HEK293T (cell line): ENCODE measurements around the gene AKT3.

Source experiments
- ARNT ChIP-seq: fragments of 450-650 bp; IDR thresholded peaks from 2 replicates; pipeline ENCODE4 v1.6.1; 2017; ENCODE audit warnings: mild to moderate bottlenecking
- BHLHE40 ChIP-seq: fragments of 450-650 bp; IDR thresholded peaks from 2 replicates; pipeline ENCODE4 v1.6.1; 2016; ENCODE audit warnings: mild to moderate bottlenecking, moderate library complexity, borderline replicate concordance
- ELF4 ChIP-seq: fragments of 450-650 bp; IDR thresholded peaks from 2 replicates; pipeline ENCODE4 v1.6.1; 2017; ENCODE audit warnings: antibody characterized with exemption
- FOXA1 ChIP-seq: fragments of 450-650 bp; IDR thresholded peaks from 2 replicates; pipeline ENCODE4 v1.6.1; 2016; ENCODE audit warnings: mild to moderate bottlenecking
- FOXK2 ChIP-seq: fragments of 450-650 bp; IDR thresholded peaks from 2 replicates; pipeline ENCODE4 v1.6.1; 2016; ENCODE audit warnings: mild to moderate bottlenecking
- FOXM1 ChIP-seq: fragments of 450-650 bp; IDR thresholded peaks from 2 replicates; pipeline ENCODE4 v1.6.1; 2017; ENCODE audit warnings: mild to moderate bottlenecking, borderline replicate concordance
- HDGF ChIP-seq: fragments of 450-650 bp; IDR thresholded peaks from 2 replicates; pipeline ENCODE4 v1.6.1; 2017; ENCODE audit warnings: antibody characterized with exemption, borderline replicate concordance
- L3MBTL2 ChIP-seq: fragments of 450-650 bp; conservative IDR thresholded peaks from 2 replicates; pipeline ENCODE4 v1.6.1; 2016; ENCODE audit warnings: mild to moderate bottlenecking
- NFRKB ChIP-seq: fragments of 450-650 bp; IDR thresholded peaks from 2 replicates; pipeline ENCODE4 v1.6.1; 2016; ENCODE audit warnings: mild to moderate bottlenecking, moderate library complexity
- SP1 ChIP-seq: fragments of 450-650 bp; IDR thresholded peaks from 2 replicates; pipeline ENCODE4 v1.6.1; 2017
- SUZ12 ChIP-seq: fragments of 450-650 bp; IDR thresholded peaks from 2 replicates; pipeline ENCODE4 v1.6.1; 2016; ENCODE audit warnings: mild to moderate bottlenecking
- TARDBP ChIP-seq: fragments of 450-650 bp; IDR thresholded peaks from 2 replicates; pipeline ENCODE4 v1.6.1; 2016
- ZNF384 ChIP-seq: fragments of 450-650 bp; IDR thresholded peaks from 2 replicates; pipeline ENCODE4 v1.6.1; 2016
- TF ChIP-seq, protein P1 (sequence below): fragments of 450-650 bp; IDR thresholded peaks from 2 replicates; pipeline ENCODE4 v1.6.1; 2016

DNA sequence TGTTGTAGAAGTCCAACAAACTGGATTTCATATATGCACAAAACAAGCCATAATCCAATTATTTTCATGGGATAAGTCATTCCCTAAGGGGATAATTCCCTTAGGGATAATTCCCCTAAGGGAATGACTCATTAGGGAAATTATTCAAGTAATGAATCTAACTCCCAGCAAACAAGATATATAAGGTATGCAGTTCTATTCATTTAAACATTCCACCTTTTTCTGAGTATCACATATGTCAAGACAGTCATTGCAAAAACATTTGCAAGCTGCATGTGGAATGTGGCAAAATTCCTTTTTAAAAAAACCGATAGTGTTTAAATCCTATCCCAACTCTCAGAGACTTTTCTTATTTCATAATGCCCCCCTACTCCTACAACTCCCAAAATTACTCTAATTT is 131.2 kb downstream of the AKT3 start:
- TF ChIP-seq ELF4 (no peak), BHLHE40 (no peak), SP1 (no peak), ARNT (no peak), FOXK2 (no peak), ZNF384 (no peak), SUZ12 (no peak), FOXA1 (no peak), TARDBP (no peak), L3MBTL2 (no peak), HDGF (no peak), NFRKB (no peak), FOXM1 (no peak)
- TF ChIP-seq, protein P1, sequence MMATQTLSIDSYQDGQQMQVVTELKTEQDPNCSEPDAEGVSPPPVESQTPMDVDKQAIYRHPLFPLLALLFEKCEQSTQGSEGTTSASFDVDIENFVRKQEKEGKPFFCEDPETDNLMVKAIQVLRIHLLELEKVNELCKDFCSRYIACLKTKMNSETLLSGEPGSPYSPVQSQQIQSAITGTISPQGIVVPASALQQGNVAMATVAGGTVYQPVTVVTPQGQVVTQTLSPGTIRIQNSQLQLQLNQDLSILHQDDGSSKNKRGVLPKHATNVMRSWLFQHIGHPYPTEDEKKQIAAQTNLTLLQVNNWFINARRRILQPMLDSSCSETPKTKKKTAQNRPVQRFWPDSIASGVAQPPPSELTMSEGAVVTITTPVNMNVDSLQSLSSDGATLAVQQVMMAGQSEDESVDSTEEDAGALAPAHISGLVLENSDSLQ, result no peak
